Tongue (tissue), 2 donors: Measurements from ENCODE around the gene NFKBIE. TPM values are rescaled to one million over a fixed set of nuclear protein-coding genes. Genes with fewer than 3 reads are reported as not detected.
A peak's percentile ranks its signal among the peaks of the same experiment; 100 is the strongest.

ENCODE experiments used
- DNase-seq: peaks from one replicate; pipeline ENCODE4 v3.0.0-alpha.2; 2015
- total RNA-seq: library from RNA; depleted of rRNA; stranded (reverse); fragments of >200 nt; gene quantifications from one replicate; pipeline ENCODE4 v1.2.3, GENCODE V29; 2014

NFKBIE gene
- total RNA-seq, 1 donor from 2014 or later, result 8.1 TPM

- no peak for DNase-seq
These were observed 7.5 kb downstream of the NFKBIE start for GRCh38 chr6:44257753-44258324.

GRCh38 chr6:44257025-44257752, 8.2 kb downstream of the NFKBIE start, which contains the start of gene SLC35B2:
TSS of gene SLC35B2 (minus strand) at chr6:44257528. CDS start at chr6:44257410, 118 bp downstream.
- DNase-seq, result peak; percentile 85

GRCh38 chr6:44256775-44257024, 8.7 kb downstream of the NFKBIE start:
- DNase-seq, result no peak

- no peak for DNase-seq
These were observed 9.2 kb downstream of the NFKBIE start for GRCh38 chr6:44255871-44256774.

- no peak for DNase-seq
These were observed 10.1 kb downstream of the NFKBIE start for GRCh38 chr6:44255105-44255808.

- DNase-seq, result no peak
These were observed 10.9 kb downstream of the NFKBIE start for GRCh38 chr6:44254191-44255104.

GRCh38 chr6:44253307-44254101, 11.8 kb downstream of the NFKBIE start:
- DNase-seq, result no peak

GRCh38 chr6:44251576-44252524, 13.5 kb downstream of the NFKBIE start:
- DNase-seq, result no peak

GRCh38 chr6:44250718-44251123, 14.6 kb downstream of the NFKBIE start:
- DNase-seq, result no peak

GRCh38 chr6:44250067-44250717, 15.2 kb downstream of the NFKBIE start:
- DNase-seq, result no peak

GRCh38 chr6:44249082-44249748, 16.1 kb downstream of the NFKBIE start:
- no peak for DNase-seq

- DNase-seq, result no peak
These were observed 16.8 kb downstream of the NFKBIE start for GRCh38 chr6:44248579-44248978.

GRCh38 chr6:44247338-44248302, 17.7 kb downstream of the NFKBIE start:
- DNase-seq, result peak; percentile 72

GRCh38 chr6:44246663-44247337, 18.6 kb downstream of the NFKBIE start, which contains the start of gene HSP90AB1:
TSS of gene HSP90AB1 (plus strand) at chr6:44247101. CDS start at chr6:44248630, 1,529 bp downstream.
- peak; percentile 98 for DNase-seq

- DNase-seq, result peak; percentile 93
These were observed 19.3 kb downstream of the NFKBIE start for GRCh38 chr6:44245912-44246662.
